Activated CD4-positive, CD25-positive, alpha-beta regulatory T cell (primary cell): ENCODE results near the gene CBLB.
"Not testable (repeated sequence)": the region's sequence is repeated elsewhere in the genome, so short reads cannot be mapped to it uniquely, and the experiment has no call there.

Experiments
- DNase-seq, 4 experiments: peaks; one replicate each; lab custom pipeline; 2025; lab: John Stamatoyannopoulos, UW

CBLB gene

GRCh38 chr3:105752791-105753415 lies 115.9 kb downstream of the CBLB start:
- peak in 2 of 4 experiments; percentile 2 for DNase-seq

- no peak for DNase-seq
Measured at GRCh38 chr3:105747696-105748095, 121.1 kb downstream of the CBLB start.

GRCh38 chr3:105747060-105747541 lies 121.7 kb downstream of the CBLB start:
- no peak for DNase-seq

GRCh38 chr3:105746231-105746996 lies 122.4 kb downstream of the CBLB start:
- no peak for DNase-seq

GRCh38 chr3:105745046-105745445 lies 123.8 kb downstream of the CBLB start:
- DNase-seq: no peak

GRCh38 chr3:105744202-105744601 lies 124.6 kb downstream of the CBLB start:
- no peak for DNase-seq

- no peak for DNase-seq
Measured at GRCh38 chr3:105733356-105733755, 135.5 kb downstream of the CBLB start.

GRCh38 chr3:105731686-105732085 lies 137.1 kb downstream of the CBLB start:
- no peak for DNase-seq

GRCh38 chr3:105730801-105731354 lies 137.9 kb downstream of the CBLB start:
- DNase-seq: no peak

GRCh38 chr3:105729667-105730066 lies 139.1 kb downstream of the CBLB start:
- DNase-seq: no peak

- no peak for DNase-seq
Measured at GRCh38 chr3:105728771-105729312, 140.0 kb downstream of the CBLB start.

GRCh38 chr3:105727036-105727435 lies 141.8 kb downstream of the CBLB start:
- DNase-seq: not testable (repeated sequence)

- no peak for DNase-seq
Measured at GRCh38 chr3:105722943-105723556, 145.8 kb downstream of the CBLB start.

GRCh38 chr3:105719791-105720190 lies 149.0 kb downstream of the CBLB start:
- no peak for DNase-seq

GRCh38 chr3:105715372-105715771 lies 153.4 kb downstream of the CBLB start:
- DNase-seq: no peak

- no peak for DNase-seq
Measured at GRCh38 chr3:105714453-105714852, 154.4 kb downstream of the CBLB start.

- DNase-seq: no peak
Measured at GRCh38 chr3:105708980-105709379, 159.8 kb downstream of the CBLB start.

GRCh38 chr3:105707009-105707408 lies 161.8 kb downstream of the CBLB start:
- no peak for DNase-seq

- no peak for DNase-seq
Measured at GRCh38 chr3:105704726-105705410, 163.9 kb downstream of the CBLB start.

GRCh38 chr3:105700575-105700974 lies 168.2 kb downstream of the CBLB start:
- no peak for DNase-seq

GRCh38 chr3:105691633-105692032 lies 177.2 kb downstream of the CBLB start:
- DNase-seq: no peak

GRCh38 chr3:105691053-105691452 lies 177.8 kb downstream of the CBLB start:
- no peak for DNase-seq
